ENCODE measurements around the gene METTL13. TPM values are rescaled to one million over a fixed set of nuclear protein-coding genes. Genes with fewer than 3 reads are reported as not detected.
A peak's percentile ranks its signal among the peaks of the same experiment; 100 is the strongest.

The METTL13 gene, protein sequence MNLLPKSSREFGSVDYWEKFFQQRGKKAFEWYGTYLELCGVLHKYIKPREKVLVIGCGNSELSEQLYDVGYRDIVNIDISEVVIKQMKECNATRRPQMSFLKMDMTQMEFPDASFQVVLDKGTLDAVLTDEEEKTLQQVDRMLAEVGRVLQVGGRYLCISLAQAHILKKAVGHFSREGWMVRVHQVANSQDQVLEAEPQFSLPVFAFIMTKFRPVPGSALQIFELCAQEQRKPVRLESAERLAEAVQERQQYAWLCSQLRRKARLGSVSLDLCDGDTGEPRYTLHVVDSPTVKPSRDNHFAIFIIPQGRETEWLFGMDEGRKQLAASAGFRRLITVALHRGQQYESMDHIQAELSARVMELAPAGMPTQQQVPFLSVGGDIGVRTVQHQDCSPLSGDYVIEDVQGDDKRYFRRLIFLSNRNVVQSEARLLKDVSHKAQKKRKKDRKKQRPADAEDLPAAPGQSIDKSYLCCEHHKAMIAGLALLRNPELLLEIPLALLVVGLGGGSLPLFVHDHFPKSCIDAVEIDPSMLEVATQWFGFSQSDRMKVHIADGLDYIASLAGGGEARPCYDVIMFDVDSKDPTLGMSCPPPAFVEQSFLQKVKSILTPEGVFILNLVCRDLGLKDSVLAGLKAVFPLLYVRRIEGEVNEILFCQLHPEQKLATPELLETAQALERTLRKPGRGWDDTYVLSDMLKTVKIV
- 19.5 and 21.3 TPM in 2 replicates for total RNA-seq
- polyA plus RNA-seq (2012), result 26.9 TPM

GRCh38 chr1:171781176-171781875 lies at the start of gene METTL13:
Gene METTL13, plus strand, starts transcription at chr1:171781660. Its CDS starts 308 bp downstream, at chr1:171781968.
- peak; percentile 100 for DNase-seq (ENCODE audit: low read depth)

DNA sequence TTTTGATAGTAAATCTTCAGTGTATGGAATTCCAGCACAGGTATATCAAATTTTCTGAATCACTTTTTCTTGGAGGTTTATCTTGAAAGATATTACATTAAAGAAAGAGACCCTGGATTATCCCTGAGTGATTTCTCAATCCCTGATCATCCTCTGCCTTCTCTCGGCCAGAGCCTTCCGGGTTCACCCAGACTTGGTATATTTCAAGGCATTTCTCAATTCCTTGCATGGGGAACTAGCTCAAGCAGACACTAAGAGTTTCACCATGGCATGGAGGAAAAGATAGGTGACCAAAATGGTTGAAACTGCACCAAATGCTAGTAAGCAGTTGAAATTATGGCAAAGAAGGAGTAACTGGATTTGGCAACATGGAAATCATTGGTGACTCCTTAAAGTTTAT lies 45.3 kb upstream of the METTL13 start:
- DNase-seq (ENCODE audit: low read depth), result no peak

DNA sequence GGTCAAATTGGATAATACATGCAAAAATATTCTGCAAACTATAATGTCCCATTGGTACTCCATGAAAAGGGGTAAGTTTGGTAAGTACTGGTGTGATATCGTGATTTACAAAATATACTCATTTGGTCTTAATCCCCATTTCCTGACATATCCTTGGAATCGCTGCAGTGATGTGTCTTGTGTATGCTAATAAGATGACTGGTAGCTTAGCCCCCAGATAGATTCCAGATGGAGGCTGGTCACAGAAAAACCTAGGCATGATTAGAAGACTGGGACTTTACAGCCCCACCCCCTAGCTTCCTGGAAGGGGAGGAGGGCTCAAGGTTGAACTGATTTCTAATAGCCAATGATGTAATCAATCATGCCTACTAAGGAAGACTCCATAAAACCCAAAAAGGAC lies 42.5 kb upstream of the METTL13 start:
- no peak for DNase-seq (ENCODE audit: low read depth)

DNA sequence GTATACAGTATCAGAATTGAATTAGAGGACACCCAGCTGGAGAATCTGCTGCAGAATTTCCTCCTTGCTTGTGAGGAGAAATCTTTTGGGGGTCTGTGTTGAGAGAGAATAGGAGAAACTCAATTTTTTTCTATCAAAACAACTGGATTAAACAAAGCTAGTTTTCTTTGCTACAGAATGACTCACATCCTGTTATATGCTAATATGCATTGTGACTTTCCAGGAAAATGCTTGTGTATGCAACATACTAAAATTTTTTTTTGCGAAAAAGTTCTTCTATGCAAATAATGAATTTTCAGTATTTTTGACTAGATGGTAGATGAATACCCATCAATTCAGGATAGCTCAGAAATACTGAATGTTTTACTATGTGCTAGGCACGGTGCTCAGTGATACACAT lies 41.8 kb upstream of the METTL13 start:
- DNase-seq (ENCODE audit: low read depth), result no peak

DNA sequence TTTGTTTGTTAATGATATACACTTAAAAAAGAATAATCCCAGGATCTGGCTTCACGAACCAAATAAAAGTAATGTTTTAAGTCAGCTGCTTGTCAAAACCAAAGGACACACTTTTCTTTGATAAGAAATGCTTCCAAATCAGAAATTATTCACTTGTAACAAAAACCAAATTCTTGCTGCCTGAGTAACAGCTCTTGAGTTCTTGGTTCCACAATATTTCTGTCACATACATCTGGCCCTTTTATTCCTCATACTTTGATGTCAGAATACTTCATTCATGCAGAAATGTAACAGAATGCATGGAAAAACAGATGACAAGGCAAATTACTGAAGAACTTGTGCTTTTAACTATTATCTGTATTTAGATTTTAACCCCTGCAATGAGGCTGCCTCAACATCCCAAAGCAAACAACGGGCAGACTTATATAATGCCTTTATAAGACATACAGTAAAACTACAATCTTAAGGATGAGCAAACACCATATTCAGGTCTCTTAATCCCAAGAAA lies 41.0 kb upstream of the METTL13 start:
- DNase-seq (ENCODE audit: low read depth), result no peak

DNA sequence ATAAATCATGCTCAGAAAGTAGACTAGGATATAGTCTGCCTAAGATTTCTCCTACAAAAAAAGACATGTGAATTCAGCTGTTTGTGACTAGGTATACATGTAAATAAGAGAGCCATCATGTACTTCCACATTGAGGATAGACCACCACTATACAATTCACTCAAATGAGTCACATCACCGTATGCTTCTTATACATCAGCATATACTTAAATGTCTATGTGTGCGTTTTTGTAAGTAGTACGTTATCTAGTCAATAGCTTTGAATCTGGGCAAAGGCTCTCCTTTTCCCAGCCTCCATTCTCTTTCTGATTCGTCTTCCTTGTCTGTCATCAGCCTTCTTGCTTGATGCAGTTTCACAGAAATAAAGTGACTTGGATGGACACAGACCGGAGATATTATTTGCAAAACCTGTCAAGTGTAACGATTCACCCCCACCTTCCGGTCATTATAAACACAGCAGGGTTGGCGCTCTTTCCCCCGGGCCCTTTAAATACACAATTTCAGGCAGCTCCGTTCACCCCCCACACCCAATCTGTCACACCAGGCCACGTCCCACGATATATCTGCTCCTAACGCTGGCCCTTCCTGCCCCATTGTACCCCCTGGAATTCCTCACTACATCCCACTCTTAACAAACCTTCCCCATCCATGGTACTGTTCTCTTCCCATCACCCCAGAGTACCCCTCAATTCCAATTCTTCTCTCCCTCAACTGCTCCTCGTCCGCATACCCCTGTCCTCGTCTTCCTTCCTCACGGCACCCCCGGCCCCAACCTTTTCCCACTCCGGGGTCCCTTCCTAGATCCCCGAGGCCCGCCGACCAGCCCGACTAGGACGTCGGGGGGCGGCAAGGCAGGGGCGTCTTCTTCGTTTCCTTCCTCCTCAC lies 40.2 kb upstream of the METTL13 start:
- DNase-seq (ENCODE audit: low read depth), result peak; percentile 56

DNA sequence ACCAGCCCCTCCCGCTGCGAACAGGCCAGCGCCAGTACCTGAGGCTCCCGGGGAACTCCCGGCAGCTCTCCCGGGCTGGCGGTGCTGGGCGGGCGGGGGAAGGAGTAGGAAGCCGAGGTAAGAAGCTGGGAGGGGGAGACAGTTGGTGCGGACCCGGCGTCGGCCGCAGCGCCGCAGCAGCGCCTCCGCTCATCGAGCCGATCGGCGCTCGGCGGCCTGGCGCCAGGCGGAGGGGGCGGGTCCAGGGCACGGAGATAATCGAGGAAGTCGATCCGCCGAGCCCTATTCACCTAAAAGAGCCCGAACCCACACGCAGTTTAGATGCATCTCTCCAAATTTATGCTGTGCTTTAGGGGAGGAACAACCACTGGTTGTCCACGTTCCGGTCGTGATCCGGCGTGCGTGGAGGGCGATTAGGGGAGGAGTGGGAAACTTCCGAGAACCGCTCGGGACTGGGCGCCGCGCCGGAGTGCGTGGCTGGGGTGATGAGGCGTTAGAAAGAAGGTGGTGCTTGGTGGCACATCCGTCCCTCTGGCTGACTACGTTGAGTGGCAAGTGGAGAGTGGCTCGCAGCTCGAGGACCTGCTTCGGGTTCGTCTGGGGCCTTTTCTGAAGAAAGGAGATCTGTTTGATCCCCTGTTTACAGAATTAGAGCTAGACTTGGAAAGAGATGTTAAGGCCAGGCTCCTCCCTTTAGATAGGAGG lies 39.4 kb upstream of the METTL13 start, which contains the start of gene VAMP4:
Gene VAMP4, minus strand, starts transcription at position 194 of the 705 bp plus-strand sequence. CDS start 3,651 bp downstream, outside the sequence.
- DNase-seq (ENCODE audit: low read depth), result peak; percentile 89

DNA sequence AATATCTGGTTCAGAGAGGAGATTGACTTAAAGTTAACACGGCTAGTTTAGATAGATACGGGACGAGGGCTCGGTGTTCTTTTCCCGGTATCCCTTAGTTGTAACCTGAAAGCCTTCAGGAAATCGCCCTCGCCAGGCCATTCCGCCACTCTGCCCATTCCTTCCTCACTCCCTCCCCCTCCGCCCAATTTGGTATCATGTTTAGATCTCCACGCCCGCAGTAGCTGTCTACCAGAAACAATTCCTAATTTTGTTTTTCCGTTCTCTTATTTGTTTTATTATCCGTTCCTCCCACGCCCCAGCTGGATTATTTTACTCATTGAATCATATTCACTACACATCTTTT lies 38.9 kb upstream of the METTL13 start:
- DNase-seq (ENCODE audit: low read depth), result peak; percentile 72

GRCh38 chr1:171743081-171743870 lies 38.2 kb upstream of the METTL13 start:
- DNase-seq (ENCODE audit: low read depth), result peak; percentile 72

- DNase-seq (ENCODE audit: low read depth), result no peak
Measured at GRCh38 chr1:171744986-171745385, 36.5 kb upstream of the METTL13 start.

GRCh38 chr1:171748651-171749050 lies 32.8 kb upstream of the METTL13 start:
- no peak for DNase-seq (ENCODE audit: low read depth)

GRCh38 chr1:171751221-171751620 lies 30.2 kb upstream of the METTL13 start:
- DNase-seq (ENCODE audit: low read depth), result no peak

GRCh38 chr1:171753182-171753581 lies 28.3 kb upstream of the METTL13 start:
- no peak for DNase-seq (ENCODE audit: low read depth)

DNA sequence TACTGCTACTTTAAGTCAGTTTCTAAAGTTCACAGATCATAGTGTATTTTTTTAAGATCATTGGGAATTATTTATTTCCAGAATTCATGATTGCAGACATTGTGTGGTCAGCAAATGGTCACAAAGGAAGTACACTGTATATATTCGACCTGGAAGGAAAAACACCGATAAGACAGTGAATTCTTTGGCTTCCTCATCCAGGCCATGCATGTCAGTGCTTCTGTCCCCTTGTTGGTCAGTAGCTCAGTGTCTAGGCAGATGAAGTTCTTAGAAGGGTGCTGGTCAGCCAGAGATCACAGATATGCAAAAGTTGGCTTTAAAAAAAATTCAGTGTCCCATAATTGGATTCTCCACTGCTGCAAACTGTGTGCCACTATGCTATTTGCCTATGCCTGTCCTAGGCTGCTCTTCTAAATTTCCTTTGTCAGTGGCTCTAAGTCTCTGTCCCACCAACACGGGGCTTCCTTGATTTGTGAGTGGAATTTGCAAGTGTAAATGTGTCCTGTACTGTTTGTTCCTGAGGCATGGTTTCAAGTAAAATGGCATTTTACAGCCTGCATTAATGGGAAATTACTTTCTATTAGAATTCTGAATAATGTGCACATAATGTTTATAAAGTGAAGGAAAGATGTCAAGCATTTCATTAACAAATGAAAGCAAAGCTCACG lies 27.6 kb upstream of the METTL13 start:
- no peak for DNase-seq (ENCODE audit: low read depth)

DNA sequence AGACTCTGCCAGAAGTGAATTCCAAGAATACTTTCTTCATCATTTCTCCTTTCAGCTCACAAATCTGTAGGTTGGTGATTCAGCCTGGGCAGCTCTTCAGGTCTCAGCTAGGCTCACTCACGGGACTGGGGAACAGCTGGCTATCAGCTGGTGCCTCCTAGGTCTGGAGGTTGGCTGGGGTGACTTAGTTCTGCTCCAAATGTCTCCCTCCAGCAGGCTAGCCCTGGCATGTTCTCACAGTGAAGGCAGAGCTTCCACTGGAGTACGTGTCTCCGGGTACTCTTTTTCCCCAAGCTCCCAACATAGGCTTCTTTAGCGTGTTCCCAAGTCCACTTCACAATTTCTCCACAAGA lies 27.1 kb upstream of the METTL13 start:
- DNase-seq (ENCODE audit: low read depth), result peak; percentile 87

DNA sequence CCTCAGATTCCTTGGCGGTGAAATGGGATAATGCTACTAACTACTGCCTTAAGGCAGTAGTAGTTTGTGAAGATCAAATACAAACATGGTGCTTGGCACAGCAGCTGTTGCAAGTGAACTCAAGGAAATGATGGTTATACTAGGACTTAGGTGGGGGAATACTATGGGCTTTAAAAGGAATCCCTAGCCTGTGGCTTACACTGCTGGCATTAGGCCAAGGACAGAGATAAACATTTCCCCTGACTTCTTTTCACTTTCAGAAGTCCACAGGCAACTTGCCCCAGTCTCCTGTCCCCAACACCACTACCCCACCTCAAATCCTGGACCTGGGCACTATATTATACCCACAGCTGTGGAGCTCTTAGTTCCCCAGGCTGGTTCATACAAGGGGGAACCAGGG lies 26.5 kb upstream of the METTL13 start:
- peak; percentile 16 for DNase-seq (ENCODE audit: low read depth)

DNA sequence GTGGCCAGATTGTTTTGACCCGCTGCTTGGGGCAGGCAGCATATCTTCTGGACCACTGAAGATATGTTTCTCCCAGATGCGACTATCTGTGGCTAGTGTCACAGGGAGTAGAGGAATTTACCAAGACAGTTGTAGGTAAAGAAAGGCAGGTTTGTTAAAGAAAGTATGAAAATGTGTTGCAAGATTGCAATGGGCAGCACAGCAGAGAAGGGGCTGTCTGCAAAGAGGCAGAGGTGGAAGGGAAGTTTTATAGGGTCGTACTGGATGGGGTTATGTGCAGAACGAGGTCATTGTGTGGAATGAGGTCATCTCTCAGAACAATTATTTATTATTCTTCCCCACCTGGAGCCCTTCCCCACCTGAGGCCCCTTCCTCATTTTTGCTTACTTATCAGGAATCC lies 24.6 kb upstream of the METTL13 start:
- DNase-seq (ENCODE audit: low read depth), result no peak

DNA sequence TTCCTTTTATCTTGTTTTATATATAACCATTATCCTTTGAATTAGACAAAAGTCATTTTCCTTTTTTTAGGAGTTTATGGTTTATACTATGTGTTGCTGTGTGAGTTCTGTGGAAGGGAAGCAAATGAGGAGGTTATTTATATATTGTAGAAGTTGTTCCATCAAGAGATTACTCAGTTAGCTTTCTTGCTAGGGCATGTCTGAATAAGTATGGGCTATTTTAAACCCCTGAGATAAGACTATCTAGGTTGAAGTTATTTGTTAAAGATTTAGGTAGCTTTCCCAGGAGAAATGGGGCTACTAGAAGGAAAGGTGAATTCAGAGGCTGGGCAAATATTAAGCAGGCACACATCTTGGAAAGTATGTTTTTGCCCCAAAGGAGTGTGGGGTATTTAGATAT lies 23.4 kb upstream of the METTL13 start:
- no peak for DNase-seq (ENCODE audit: low read depth)

DNA sequence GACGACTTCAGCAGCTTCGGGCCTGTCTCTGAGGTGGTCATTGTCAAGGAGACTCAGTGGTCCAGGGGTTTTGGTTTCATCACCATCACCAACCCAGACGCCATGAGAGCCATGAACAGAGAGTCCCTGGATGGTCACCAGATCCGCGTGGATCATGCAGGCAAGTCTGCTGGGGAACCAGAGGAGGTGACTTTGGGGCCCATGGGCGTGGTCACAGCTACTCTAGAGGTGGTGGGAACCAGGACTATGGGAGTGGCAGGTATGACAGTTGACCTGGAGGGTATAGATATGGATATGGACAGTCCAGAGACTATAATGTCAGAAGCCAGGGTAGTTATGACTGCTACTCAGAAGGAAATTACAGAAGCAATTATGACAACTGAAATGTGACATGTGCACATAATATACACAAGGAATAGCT lies 19.3 kb upstream of the METTL13 start:
- no peak for DNase-seq (ENCODE audit: low read depth)
